ENCODE measurements around the gene SH3BGRL3.

SH3BGRL3 gene

GRCh38 chr1:26263212-26263611 is 16.7 kb upstream of the SH3BGRL3 start:
- Histone ChIP-seq H3K36me3 (ENCODE audit: control insufficient read depth, insufficient read depth, low read length) (peaks cover 8% of the 10 kb centered on the region), H3K27me3 (replicated peaks; ENCODE audit: control insufficient read depth, insufficient read depth, low read length) (no peaks in the 10 kb centered on the region), H3K4me3 (replicated peaks; ENCODE audit: low read depth, low read length) (no peak overlapping the region)
- TF ChIP-seq, protein P1, sequence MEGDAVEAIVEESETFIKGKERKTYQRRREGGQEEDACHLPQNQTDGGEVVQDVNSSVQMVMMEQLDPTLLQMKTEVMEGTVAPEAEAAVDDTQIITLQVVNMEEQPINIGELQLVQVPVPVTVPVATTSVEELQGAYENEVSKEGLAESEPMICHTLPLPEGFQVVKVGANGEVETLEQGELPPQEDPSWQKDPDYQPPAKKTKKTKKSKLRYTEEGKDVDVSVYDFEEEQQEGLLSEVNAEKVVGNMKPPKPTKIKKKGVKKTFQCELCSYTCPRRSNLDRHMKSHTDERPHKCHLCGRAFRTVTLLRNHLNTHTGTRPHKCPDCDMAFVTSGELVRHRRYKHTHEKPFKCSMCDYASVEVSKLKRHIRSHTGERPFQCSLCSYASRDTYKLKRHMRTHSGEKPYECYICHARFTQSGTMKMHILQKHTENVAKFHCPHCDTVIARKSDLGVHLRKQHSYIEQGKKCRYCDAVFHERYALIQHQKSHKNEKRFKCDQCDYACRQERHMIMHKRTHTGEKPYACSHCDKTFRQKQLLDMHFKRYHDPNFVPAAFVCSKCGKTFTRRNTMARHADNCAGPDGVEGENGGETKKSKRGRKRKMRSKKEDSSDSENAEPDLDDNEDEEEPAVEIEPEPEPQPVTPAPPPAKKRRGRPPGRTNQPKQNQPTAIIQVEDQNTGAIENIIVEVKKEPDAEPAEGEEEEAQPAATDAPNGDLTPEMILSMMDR (IDR thresholded peaks at IDR 0.05; ENCODE audit: insufficient read depth, low read length, poor library complexity, severe bottlenecking) = no peak
- no peak for DNase-seq (ENCODE audit: extremely low read depth, insufficient read length)

DNA sequence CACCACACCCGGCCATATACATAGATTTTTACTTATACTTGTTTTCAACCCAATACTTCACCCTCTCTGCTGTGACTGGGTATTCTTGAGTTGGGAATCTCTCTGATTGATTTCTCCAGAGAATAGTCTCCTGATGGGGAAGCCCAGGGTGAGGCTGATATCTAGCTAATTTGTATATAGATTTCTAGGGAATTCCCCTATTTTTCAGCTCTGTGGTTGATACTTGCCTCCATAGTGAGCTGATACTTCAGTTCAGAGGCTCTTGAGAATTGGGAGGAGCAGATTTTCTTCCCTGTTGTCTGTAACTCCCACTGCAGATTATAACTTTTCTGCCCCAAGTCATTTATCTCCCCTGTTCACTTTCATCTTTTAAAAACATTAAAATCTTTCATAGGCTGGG is 14.5 kb upstream of the SH3BGRL3 start:
- TF ChIP-seq, protein P1 (IDR thresholded peaks at IDR 0.05; ENCODE audit: insufficient read depth, low read length, poor library complexity, severe bottlenecking) = no peak
- Histone ChIP-seq H3K27me3 (replicated peaks; ENCODE audit: control insufficient read depth, insufficient read depth, low read length) (no peaks in the 10 kb centered on the region), H3K36me3 (ENCODE audit: control insufficient read depth, insufficient read depth, low read length) (peaks cover 11% of the 10 kb centered on the region), H3K4me3 (replicated peaks; ENCODE audit: low read depth, low read length) (no peak overlapping the region)
- no peak for DNase-seq (ENCODE audit: extremely low read depth, insufficient read length)

DNA sequence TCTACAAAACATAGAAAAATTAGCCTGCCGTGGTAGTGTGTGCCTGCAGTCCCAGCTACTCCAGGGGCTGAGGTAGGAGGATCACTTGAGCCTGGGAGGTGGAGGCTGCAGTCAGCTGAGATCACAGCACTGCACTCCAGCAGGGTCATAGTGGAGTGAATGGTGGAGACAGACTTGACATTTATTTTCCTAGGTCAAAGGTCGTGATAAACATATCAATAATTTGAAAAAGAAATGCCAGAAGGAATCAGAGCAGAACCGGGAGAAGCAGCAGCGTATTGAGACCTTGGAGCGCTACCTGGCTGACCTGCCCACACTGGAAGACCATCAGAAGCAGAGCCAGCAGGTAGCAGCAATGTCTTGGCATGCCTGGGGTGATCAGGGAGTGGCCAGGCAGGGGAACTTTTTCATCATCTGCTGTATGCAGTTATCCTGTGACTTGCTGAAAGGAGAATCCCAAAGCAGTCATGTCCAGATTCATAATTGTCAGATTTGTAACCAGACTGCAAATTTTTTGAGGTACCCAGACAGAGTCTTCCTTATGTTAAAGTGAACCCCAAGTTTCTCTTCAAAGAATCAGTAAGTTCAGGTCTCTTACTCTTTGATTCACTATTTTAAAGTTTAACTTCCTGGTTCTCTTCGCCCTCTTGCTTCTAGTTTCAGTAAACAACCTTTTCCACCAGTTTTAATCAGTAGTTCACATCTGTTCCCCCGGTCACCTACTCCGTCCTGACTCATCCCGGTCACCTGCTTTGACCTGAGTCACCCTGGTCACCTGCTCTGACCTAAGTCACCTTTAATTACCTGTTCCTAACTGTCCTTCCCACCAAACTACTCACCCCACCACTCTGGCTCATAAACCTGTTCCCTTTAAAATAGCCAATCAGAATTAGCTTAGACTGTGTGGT is 11.3 kb upstream of the SH3BGRL3 start:
- TF ChIP-seq, protein P1 (IDR thresholded peaks at IDR 0.05; ENCODE audit: insufficient read depth, low read length, poor library complexity, severe bottlenecking) = no peak
- Histone ChIP-seq H3K27me3 (replicated peaks; ENCODE audit: control insufficient read depth, insufficient read depth, low read length) (no peaks in the 10 kb centered on the region), H3K4me3 (replicated peaks; ENCODE audit: low read depth, low read length) (no peak overlapping the region), H3K36me3 (ENCODE audit: control insufficient read depth, insufficient read depth, low read length) (peaks cover 13% of the 10 kb centered on the region)
- no peak for DNase-seq (ENCODE audit: extremely low read depth, insufficient read length)

GRCh38 chr1:26269198-26269550 is 10.7 kb upstream of the SH3BGRL3 start:
- Histone ChIP-seq H3K27me3 (replicated peaks; ENCODE audit: control insufficient read depth, insufficient read depth, low read length) (no peaks in the 10 kb centered on the region), H3K4me3 (replicated peaks; ENCODE audit: low read depth, low read length) (no peak overlapping the region), H3K36me3 (ENCODE audit: control insufficient read depth, insufficient read depth, low read length) (peaks cover 13% of the 10 kb centered on the region)
- TF ChIP-seq, protein P1 (IDR thresholded peaks at IDR 0.05; ENCODE audit: insufficient read depth, low read length, poor library complexity, severe bottlenecking) = no peak
- no peak for DNase-seq (ENCODE audit: extremely low read depth, insufficient read length)

DNA sequence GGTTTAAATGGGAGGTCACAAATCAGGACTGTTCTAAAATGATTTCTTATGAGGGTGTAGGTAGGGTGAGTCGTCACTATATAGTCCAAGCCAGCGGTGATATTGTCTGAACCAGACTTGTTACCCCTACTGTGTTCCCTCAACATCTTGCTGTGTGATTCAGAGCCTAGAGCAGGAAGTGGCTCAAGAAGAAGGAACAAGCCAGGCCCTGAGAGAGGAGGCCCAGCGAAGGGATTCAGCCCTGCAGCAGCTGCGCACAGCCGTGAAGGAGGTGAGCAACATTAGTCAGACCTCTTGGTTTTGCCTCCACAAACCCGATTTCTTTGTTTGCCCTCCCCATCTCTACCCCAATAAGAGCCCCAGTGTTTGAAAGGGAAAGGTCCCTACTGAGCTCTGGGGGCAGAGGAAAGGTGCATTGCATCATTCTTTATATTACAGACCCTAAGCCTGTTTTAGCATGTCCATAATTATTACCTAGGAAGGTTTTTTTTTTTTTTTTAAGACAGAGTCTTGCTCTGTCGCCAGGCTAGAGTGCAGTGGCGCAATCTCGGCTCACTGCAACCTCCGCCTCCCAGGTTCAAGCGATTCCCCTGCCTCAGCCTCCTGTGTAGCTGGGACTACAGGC is 5.0 kb upstream of the SH3BGRL3 start:
- TF ChIP-seq, protein P1 (IDR thresholded peaks at IDR 0.05; ENCODE audit: insufficient read depth, low read length, poor library complexity, severe bottlenecking) = no peak
- peaks cover 4% of the 10 kb centered on the region for H3K36me3 ChIP-seq (ENCODE audit: control insufficient read depth, insufficient read depth, low read length)
- no peaks in the 10 kb centered on the region for H3K27me3 ChIP-seq (replicated peaks; ENCODE audit: control insufficient read depth, insufficient read depth, low read length)
- H3K4me3 ChIP-seq (replicated peaks; ENCODE audit: low read depth, low read length) = no peak overlapping the region
- no peak for DNase-seq (ENCODE audit: extremely low read depth, insufficient read length)

Data from GM06990 (cell line).